ENCODE results near the gene SLC9A8. TPM values are rescaled to one million over a fixed set of nuclear protein-coding genes. Genes with fewer than 3 reads are reported as not detected.

The SLC9A8 gene
- total RNA-seq, 1 experiment from 2014 or later = 6.7 TPM

GRCh38 chr20:49894073-49894470 lies 81.4 kb downstream of the SLC9A8 start:
- H4K20me1 ChIP-seq (ENCODE audit: insufficient read depth) = no peaks in the 10 kb centered on the region
- no peaks in the 10 kb centered on the region for H3K27me3 ChIP-seq (ENCODE audit: insufficient read depth, low read length)
- H3K4me1 ChIP-seq (ENCODE audit: control insufficient read depth in 1 of 2, insufficient read depth in 2 of 2, low read length in 2 of 2) = no peaks in the 10 kb centered on the region
- H2AFZ ChIP-seq (ENCODE audit: low read depth, low read length, poor library complexity, severe bottlenecking) = no peak overlapping the region
- RAD21 ChIA-PET (ENCODE audit: low non-redundant PET in 1 of 2, low total read pairs in 2 of 2, uncharacterized antibody in 2 of 2, unreplicated experiment in 2 of 2) = no interaction called here
- no peak overlapping the region for H3K9ac ChIP-seq (ENCODE audit: low read length)
- H3K9me2 ChIP-seq (ENCODE audit: insufficient read depth) = no peaks in the 10 kb centered on the region
- no peak for TF ChIP-seq CTCF (IDR thresholded peaks at IDR 0.05 in 2 of 3, conservative IDR thresholded peaks at IDR 0.05 in 1 of 3; ENCODE audit: borderline replicate concordance in 1 of 3, insufficient read depth in 1 of 3, low read depth in 2 of 3, low read length in 2 of 3)
- TF ChIP-seq ZBTB33 (IDR thresholded peaks at IDR 0.05; ENCODE audit: extremely low read depth, insufficient replicate concordance, low read length) = no peak
- no peak for TF ChIP-seq CEBPB (IDR thresholded peaks at IDR 0.05; ENCODE audit: low read depth)
- TF ChIP-seq ATF3 (IDR thresholded peaks at IDR 0.05) = no peak
- TF ChIP-seq ELF1 (IDR thresholded peaks at IDR 0.05; ENCODE audit: borderline replicate concordance, low read depth) = no peak
- no peak for TF ChIP-seq MAX (IDR thresholded peaks at IDR 0.05)
- TF ChIP-seq SIN3A (IDR thresholded peaks at IDR 0.05; ENCODE audit: low read depth) = no peak
- no peak for TF ChIP-seq EZH2phosphoT487 (IDR thresholded peaks at IDR 0.05; ENCODE audit: borderline replicate concordance)
- TF ChIP-seq ZFX (IDR thresholded peaks at IDR 0.05) = no peak
- no peak for TF ChIP-seq REST (IDR thresholded peaks at IDR 0.05; ENCODE audit: low read depth)
- no peak for TF ChIP-seq YY1 (IDR thresholded peaks at IDR 0.05; ENCODE audit: extremely low read depth, insufficient replicate concordance, low read depth, low read length)
- no peak for TF ChIP-seq TCF7L2 (IDR thresholded peaks at IDR 0.05; ENCODE audit: borderline replicate concordance, extremely low read depth, insufficient read depth, insufficient read length)
- TF ChIP-seq SRF (IDR thresholded peaks at IDR 0.05; ENCODE audit: low read depth) = no peak
- BruUV-seq (replicated peaks) = no TSS peak
- H3K27ac ChIP-seq (ENCODE audit: low read depth, low read length) = no peak overlapping the region
- ATAC-seq = no peak
- H3K9me3 ChIP-seq (ENCODE audit: control insufficient read depth in 1 of 2, insufficient read depth in 1 of 2, low read depth in 1 of 2, low read length in 2 of 2) = no peaks in the 10 kb centered on the region
- no peak overlapping the region for H3K4me2 ChIP-seq (ENCODE audit: low read length)
- intact Hi-C loops (cut with micrococcal nuclease) = no loop called here
- CTCF ChIA-PET = no interaction called here
- no peaks in the 10 kb centered on the region for H3K79me2 ChIP-seq (ENCODE audit: insufficient read depth, low read length)
- DNase-seq (ENCODE audit: low read depth, low spot score) = no peak
- H3K4me3 ChIP-seq (replicated peaks in 1 of 2; ENCODE audit: low read depth in 1 of 2, low read length in 2 of 2) = no peak overlapping the region
- H3K36me3 ChIP-seq (ENCODE audit: control insufficient read depth in 1 of 2, insufficient read depth in 2 of 2, low read length in 2 of 2) = no peaks in the 10 kb centered on the region
- POLR2A ChIA-PET = no interaction called here
